PC-3 (cell line): ENCODE results near the gene DNAH14.

Experiments
- EZH2 ChIP-seq: fragments of 300-600 bp; sonication (generic); IDR thresholded peaks from one replicate; pipeline ENCODE4 v1.6.1; 2017; ENCODE audit warnings: antibody characterized with exemption, mild to moderate bottlenecking, low read length; ENCODE audit not compliant: unreplicated experiment
- TF ChIP-seq, protein P1 (sequence below): fragments of 300-600 bp; sonication (generic); conservative IDR thresholded peaks from 2 replicates; pipeline ENCODE4 v1.5.1; 2017; ENCODE audit warnings: antibody characterized with exemption, low read depth, mild to moderate bottlenecking, low read length

GRCh38 chr1:224933584-224933983 lies 4.1 kb downstream of the DNAH14 start:
- TF ChIP-seq, protein P1, sequence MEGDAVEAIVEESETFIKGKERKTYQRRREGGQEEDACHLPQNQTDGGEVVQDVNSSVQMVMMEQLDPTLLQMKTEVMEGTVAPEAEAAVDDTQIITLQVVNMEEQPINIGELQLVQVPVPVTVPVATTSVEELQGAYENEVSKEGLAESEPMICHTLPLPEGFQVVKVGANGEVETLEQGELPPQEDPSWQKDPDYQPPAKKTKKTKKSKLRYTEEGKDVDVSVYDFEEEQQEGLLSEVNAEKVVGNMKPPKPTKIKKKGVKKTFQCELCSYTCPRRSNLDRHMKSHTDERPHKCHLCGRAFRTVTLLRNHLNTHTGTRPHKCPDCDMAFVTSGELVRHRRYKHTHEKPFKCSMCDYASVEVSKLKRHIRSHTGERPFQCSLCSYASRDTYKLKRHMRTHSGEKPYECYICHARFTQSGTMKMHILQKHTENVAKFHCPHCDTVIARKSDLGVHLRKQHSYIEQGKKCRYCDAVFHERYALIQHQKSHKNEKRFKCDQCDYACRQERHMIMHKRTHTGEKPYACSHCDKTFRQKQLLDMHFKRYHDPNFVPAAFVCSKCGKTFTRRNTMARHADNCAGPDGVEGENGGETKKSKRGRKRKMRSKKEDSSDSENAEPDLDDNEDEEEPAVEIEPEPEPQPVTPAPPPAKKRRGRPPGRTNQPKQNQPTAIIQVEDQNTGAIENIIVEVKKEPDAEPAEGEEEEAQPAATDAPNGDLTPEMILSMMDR: no peak
- no peak for TF ChIP-seq EZH2
